Left renal pelvis (tissue), 4 donors: Measurements from ENCODE around the gene RASA4B. TPM values are rescaled to one million over a fixed set of nuclear protein-coding genes. Genes with fewer than 3 reads are reported as not detected.
"Not testable (repeated sequence)": the region's sequence is repeated elsewhere in the genome, so short reads cannot be mapped to it uniquely, and the experiment has no call there.

Experiments
- DNase-seq, 4 donors: peaks; one replicate each; pipeline ENCODE4 v3.0.0-alpha.2; 2013; ENCODE audit warnings: low read depth in 4 of 4, low spot score in 3 of 4
- polyA plus RNA-seq, 4 donors: library from polyadenylated mRNA; unstranded; fragments of 120-200 nt; gene quantifications; one replicate each; pipeline ENCODE4 v1.2.1, GENCODE V29; 2013; ENCODE audit not compliant: insufficient read length in 4 of 4

The RASA4B gene
- polyA plus RNA-seq, 4 donors, result 7.3 to 18.3 (median 8.9) TPM

DNA sequence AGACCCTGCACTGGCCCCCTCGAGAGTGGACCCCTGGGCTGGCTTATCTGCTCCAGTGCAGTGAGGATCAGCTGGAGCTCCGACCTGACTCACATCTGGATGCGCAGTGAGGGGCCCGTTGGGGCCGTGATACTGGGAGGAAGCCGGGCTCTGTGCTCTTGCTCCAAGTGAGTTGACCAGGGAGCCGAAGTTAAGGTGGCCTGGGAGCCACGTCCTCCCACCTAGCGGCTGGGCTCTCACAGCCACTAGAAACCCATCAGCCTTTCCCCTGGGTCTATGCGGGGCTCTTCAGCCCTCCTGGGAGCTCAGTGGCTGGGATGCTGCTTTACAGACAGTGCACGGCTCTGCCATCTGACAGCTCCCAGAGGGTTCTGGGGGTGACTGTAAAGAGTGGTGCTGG is 62.0 kb downstream of the RASA4B start:
- DNase-seq, result no peak

DNA sequence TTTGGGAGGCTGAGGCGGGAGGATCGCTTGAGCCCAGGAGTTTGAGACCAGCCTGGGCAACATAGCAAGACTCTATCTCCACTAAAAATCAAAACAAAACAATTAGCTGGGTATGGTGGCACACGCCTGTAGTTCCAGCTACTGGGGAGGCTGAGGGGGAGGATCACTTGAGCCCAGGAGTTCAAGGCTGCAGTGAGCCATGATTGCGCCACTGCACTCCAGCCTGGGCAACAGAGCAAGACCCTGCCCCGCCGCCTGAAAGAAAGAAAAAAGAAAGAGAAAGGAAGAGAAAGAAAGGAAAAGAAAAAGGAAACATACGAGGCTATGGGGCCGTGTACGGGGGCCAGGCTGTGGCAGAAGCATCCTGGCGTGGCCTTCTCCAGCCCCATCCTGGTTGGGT is 62.6 kb downstream of the RASA4B start:
- not testable (repeated sequence) for DNase-seq

DNA sequence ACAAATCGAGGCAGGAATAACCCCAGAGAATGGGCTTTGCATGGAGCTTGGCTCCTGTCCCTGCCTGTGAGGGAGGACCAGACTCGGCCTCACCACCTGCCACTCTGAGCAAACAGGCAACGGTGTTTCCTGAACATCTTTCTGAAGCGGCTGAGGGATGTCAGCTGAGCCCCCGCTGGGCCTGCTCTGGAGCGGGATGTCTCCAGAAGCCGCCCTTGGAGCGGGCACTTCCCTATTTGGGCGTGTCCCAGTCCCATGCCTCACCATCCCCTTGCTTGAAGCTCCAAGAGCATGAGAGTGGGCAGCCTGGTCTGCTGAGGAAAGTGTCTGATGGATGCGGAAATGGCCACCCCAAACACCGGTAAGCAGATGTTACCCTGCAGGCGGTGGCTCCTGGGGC is 63.1 kb downstream of the RASA4B start:
- DNase-seq, result no peak

DNA sequence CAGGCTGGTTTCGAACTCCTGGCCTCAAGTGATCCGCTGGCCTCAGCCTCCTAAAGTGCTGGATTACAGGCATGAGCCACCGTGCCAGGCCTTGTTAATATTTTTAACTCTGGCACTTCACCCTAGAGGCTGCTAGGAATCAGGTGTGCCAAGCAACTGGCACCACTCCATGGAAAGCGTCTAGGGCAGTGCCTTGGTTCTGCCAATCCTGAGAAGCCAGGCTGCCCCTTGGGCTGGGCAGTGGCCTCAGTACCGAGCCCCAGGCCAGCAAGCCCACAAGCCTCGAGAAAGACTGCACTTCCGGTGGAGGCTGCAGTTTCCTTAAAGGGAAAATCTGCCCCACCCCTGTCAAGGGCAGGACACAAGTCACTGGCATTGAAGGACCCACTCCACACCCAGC is 64.3 kb downstream of the RASA4B start:
- DNase-seq, result no peak

DNA sequence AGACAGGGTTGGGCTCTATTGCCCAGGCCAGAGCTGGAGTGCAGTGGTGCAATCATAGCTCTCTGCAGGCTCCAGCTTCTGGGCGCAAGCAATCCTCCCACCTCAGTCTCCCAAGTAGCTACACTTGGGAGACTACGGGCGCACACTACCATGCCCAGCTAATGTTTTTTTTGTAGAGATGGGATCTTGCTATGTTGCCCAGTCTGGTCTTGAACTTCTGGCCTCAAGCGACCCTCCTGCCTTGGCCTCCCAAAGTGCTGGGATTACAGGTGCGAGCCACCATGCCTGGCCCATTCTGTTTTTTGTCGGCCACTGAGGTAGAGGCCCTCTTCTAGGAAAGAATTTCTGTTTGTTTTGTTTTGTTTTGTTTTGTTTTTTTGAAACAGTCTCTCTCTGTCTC is 65.1 kb downstream of the RASA4B start:
- no peak for DNase-seq

DNA sequence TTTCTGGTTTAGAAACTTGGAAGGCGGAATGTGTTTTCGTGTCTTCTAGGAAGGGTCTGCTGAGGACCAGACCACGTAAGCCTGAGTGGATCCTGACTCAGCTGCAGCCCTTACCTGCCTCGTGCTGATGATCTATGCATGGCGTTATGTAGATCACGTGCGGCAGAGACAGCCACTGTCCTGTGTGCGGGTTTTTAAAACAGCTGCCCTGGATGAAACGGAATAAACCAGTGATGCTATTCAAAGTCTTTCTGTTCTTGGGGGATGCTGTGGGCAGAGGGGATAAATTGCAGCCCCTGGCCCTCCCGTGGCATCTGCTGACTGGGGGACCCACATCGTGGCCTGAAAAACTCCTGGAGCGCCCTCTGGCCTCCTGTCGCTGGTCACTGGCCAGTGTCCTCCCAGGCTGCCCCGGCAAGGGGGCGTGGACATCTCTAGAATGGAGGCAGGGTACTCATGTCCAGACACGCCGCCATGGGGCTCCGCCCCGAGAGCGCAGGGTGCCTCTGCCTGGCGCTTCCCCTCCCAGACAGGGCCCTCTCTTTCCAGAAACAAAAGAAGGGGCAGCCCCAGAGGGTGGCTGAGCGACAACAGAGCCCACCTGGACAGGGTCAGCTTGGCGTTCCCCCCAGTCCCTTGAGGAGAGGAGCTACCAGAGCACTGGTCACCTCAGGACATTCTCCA is 66.1 kb downstream of the RASA4B start:
- no peak for DNase-seq

DNA sequence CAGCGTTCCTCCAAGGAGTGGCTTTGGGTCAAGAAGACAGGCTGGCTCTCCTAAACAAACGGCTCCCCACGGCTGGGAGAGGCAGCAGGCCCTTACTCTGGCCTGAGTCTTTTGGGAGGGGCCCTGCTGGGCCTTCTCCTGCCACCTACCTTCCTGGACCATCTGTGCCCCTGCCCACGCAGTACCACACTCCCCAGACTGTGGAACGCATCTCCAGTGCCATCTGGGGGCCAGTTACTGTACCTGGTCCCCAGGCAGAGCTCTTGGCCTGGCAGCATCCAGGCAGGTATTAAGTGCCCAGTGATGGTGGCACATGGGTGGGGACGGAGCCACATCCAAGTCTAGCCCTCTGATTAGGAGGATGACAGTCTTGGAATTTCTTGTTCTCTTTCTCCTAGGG is 67.3 kb downstream of the RASA4B start:
- no peak for DNase-seq

DNA sequence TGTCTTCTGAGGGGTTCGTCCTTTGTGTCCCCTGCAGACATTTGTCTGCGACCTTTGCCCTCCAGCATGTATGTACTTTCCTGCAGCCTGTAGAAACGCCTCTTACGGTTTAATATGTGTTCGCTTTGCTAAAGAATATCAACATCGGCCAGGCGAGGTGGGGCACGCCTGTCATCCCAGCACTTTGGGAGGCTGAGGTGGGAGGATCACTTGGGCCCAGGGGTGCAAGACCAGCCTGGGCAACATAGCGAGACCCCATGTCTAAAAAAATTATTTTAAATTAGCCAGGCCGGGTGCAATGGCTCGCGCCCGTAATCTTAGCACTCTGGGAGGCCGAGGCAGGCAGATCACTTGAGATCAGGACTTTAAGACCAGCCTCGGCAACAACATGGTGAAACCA is 68.4 kb downstream of the RASA4B start:
- no peak for DNase-seq

DNA sequence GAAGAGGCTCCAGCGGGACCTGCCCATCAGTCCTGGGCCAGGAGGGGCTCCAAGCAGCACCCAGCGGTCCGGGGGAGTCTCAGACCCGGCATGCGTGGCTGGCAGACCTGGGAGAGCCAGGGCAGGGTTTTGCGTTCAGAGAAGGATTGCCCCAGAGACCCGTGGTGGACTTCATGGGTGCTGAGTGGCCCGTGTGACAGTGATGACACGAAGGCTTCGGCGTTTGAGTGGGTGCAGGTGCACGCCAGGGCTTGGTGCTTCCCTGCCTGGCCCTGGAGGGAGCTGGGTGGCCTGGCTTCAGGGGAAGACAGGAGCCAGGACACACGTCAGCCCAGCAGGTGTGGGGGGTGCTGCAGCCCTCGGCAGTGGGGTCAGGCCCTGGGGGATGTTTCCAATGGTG is 70.3 kb downstream of the RASA4B start:
- no peak for DNase-seq

DNA sequence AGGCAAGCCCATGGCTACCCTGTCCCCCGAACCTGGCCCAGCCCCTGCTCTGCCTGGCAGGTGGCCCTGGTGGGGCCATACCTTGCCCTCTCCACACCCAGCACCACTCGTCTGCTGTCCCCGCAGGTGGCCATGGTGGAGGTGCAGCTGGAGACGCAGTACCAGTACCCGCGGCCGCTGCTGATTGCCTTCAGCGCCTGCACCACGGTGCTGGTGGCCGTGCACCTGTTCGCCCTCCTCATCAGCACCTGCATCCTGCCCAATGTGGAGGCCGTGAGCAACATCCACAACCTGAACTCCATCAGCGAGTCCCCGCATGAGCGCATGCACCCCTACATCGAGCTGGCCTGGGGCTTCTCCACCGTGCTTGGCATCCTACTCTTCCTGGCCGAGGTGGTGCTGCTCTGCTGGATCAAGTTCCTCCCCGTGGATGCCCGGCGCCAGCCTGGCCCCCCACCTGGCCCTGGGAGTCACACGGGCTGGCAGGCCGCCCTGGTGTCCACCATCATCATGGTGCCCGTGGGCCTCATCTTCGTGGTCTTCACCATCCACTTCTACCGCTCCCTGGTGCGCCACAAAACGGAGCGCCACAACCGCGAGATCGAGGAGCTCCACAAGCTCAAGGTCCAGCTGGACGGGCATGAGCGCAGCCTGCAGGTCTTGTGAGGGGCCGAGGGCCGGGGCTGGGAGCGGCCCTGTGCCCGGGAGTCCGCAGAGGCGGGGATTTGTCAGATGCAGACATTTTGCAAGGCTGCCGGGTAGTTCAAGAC is 71.0 kb downstream of the RASA4B start:
- DNase-seq, result no peak

DNA sequence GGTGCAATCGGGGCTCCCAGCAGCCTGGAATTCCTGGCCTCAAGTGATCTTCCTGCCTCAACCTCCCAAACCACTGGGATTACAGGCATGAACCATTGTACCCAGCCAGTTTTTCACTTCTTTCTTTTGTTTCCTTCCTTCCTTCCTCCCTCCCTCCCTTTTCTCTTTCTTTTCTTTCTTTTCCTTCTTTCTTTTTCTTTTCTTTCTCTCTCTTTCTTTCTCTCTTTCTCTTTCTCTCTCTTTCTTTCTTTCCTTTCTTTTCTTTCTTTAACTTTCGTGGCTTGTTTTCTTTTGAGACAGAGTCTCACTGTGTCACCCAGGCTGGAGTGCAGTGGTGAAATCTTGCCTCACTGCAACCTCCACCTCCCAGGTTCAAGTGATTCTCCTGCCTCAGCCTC is 71.9 kb downstream of the RASA4B start:
- DNase-seq, result no peak

DNA sequence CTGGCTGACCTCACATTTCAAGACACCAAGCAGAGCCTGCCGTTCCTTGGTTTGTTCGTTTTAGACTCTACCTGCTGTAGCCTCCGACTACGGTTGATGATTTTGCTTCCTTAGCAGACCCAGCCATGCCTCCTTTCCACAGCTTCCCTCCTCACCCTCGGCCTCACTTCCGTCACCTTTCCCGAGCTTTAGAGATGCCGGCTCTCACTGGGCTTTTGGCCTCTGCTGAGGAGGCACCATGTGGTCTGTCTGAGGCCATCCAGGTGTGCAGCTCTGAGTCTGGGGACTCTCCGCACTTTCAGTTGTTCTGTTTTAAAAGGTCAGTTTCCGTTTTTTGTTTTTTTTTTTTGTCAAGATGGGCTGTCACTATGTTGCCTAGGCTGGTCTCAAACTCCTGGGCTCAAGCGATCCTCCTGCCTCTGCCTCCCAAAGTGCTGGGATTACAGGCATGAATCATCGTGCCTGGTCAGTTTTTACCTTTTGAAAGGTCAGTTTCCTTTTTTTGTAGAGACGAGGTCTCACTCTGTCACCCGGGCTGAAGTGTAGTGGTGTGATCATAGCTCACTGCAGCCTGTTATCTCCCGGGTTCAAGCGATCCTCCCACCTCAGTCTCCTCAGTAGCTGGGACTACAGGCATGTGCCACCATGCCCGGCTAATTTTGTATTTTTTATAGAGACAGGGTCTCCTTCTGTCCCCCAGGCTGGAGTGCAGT is 72.5 kb downstream of the RASA4B start:
- no peak for DNase-seq

DNA sequence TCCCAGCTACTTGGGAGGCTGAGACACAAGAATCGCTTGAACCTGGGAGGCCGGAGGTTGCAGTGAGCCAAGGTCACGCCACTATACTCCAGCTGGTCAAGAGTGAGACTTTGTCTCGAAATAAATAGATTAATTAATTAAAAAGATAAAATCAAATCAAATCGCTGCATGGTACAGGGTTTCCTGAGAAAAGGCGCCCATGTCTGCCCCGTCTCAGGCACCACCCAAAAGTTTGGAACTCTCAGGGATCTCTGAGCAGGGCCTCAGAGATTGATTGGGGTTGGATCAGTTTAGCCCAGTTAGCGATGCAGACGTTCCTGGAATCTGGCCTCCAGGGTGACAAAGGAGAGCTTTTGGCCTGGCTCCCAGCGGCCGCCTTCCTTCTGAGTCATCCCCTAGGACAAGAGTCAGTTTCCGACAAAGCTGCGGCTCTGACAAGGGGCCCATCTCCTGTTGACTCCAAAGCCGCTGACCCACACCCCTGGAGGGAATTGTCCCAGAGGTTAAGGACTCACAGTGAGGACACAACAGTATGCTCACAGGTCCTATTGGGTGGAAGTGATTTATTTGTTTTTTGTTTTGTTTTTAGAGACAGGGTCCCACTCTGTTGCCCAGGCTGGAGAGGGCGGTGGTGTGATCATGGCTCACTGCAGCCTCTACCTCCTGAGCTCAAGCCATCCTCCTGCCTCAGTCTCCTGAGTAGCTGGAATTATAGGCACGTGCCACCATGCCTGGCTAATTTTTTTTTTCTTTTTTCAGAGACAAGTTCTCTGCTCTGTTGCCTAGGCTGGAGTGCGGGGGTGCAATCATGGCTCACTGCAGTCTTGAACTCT is 77.4 kb downstream of the RASA4B start:
- DNase-seq, result no peak

DNA sequence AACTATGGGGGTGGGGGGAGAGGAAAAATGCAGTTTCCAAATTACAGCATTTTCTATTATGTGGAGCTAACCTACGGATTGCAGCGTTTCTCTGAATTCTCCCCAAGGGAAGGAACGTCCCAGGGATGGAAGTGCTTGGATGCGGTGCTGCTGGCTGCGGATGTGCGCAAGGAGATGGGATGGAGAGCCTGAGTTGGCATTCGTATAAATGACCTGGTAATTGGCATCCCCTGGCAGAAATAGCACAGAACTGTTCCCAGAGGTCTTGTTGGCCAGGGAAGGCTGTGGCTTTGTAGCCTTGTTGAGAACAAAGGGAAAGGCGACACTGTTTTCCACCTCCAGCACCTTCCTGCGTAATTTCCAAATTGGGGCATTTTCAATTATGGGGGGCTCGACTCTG is 81.5 kb downstream of the RASA4B start:
- DNase-seq, result no peak

DNA sequence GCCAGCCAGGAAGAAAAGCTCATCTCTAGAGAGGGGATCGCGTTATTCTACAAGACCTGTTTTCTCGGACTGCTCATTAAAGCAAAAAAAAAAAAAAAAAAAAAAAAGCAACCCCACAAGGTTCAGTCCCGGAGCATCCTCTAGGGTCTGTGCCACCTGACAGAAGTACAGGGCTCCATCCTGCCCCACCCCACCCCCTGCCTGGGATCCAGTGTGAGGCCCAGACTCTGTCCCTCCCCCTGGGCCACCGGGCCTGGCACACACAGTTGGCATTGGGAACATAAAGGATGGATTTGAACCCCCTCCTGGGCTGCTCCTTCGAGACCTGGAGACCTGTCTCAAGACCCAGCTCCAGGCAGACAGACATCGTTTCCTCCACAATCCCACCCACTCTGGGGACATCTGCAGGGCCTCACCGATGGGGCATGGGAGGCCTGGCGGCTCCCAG is 83.5 kb downstream of the RASA4B start:
- DNase-seq, result no peak

DNA sequence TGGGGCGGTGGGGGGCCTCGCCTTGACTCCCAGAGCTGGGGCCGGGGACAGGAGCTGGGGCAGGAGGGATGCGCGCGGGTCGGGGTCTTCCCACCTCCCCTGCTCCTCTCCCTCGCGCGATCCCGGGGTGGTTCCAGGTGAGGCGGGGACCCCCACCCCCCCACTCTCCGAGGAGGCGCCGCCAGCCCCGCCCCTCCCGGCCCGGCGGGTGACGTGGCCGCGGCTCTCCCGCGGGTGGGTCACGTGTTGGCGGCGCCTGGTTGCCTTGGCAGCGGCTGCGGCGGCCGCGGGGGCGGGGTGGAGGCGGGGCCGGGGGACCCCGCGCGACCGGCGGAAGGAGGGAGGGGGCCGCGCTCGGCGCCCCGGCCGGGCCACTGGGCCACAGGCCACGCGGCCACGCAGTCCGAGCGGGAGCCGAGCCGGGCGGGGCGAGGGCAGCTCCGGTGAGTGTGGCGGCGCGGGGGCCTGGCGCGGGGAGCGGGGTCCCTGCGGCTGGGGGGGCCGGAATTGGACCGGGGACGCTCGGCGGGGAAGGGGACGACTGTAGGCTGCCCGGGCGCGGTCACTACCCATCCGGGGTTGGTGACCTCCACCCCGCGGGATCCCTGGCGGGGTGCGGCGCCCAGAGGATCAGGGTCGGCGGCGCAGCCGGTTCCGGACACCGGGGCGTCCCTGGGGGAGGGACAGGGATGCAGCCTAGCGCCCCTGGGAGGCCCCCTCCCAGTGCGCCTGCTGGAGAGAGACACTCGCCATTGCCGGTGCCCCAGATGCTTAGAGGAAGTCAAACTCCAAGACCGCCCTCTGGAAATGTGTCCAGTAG is 84.1 kb downstream of the RASA4B start, which contains the start of gene ORAI2:
ORAI2 (plus strand) TSS at position 357 of the 820 bp plus-strand sequence. CDS start 5,382 bp downstream, outside the sequence.
- DNase-seq, result peak in 1 of 4 donors; percentile 59
